Measurements from ENCODE around the gene BLM.

DNA sequence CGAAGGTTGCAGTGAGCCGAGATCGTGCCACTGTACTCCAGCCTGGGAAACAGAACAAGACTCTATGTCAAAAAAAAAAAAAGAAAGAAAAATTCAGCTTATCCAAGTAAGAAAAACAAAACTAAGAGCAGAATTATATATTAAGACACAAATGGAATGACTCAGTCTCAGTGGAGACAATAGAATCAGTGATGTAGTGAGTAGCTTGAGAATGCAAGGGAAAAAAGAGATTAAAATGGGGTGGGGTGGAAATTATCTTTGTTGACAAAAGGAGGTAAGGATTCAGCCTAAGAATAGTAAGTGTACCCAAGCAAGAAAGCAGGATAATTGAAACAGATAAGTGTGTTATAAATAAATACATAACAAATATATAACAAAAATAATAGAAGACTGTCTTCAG lies 70.7 kb downstream of the BLM start:
- no peak for TF ChIP-seq POLR2AphosphoS5 (IDR thresholded peaks at IDR 0.05; ENCODE audit: low read depth, low read length)
- TF ChIP-seq, protein P1, sequence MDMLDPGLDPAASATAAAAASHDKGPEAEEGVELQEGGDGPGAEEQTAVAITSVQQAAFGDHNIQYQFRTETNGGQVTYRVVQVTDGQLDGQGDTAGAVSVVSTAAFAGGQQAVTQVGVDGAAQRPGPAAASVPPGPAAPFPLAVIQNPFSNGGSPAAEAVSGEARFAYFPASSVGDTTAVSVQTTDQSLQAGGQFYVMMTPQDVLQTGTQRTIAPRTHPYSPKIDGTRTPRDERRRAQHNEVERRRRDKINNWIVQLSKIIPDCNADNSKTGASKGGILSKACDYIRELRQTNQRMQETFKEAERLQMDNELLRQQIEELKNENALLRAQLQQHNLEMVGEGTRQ (IDR thresholded peaks at IDR 0.05; ENCODE audit: low read length) = no peak
- TF ChIP-seq, protein P2, sequence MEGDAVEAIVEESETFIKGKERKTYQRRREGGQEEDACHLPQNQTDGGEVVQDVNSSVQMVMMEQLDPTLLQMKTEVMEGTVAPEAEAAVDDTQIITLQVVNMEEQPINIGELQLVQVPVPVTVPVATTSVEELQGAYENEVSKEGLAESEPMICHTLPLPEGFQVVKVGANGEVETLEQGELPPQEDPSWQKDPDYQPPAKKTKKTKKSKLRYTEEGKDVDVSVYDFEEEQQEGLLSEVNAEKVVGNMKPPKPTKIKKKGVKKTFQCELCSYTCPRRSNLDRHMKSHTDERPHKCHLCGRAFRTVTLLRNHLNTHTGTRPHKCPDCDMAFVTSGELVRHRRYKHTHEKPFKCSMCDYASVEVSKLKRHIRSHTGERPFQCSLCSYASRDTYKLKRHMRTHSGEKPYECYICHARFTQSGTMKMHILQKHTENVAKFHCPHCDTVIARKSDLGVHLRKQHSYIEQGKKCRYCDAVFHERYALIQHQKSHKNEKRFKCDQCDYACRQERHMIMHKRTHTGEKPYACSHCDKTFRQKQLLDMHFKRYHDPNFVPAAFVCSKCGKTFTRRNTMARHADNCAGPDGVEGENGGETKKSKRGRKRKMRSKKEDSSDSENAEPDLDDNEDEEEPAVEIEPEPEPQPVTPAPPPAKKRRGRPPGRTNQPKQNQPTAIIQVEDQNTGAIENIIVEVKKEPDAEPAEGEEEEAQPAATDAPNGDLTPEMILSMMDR (IDR thresholded peaks at IDR 0.05; ENCODE audit: control extremely low read depth in 1 of 3, insufficient read depth in 1 of 3, low read depth in 1 of 3, low read length in 3 of 3) = no peak
- no peak for TF ChIP-seq EZH2 (IDR thresholded peaks at IDR 0.05; ENCODE audit: low read depth, low read length, severe bottlenecking)
- TF ChIP-seq HDAC6 (IDR thresholded peaks at IDR 0.05; ENCODE audit: low read depth, low read length) = no peak
- TF ChIP-seq PHF8 (conservative IDR thresholded peaks at IDR 0.05; ENCODE audit: low read depth, low read length) = no peak
- TF ChIP-seq, protein P3, sequence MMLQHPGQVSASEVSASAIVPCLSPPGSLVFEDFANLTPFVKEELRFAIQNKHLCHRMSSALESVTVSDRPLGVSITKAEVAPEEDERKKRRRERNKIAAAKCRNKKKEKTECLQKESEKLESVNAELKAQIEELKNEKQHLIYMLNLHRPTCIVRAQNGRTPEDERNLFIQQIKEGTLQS (IDR thresholded peaks at IDR 0.05; ENCODE audit: insufficient read depth, low read depth, low read length) = no peak
- TF ChIP-seq SIN3A (conservative IDR thresholded peaks at IDR 0.05 in 1 of 2, IDR thresholded peaks at IDR 0.05 in 1 of 2; ENCODE audit: low read depth in 1 of 2, low read length in 2 of 2) = no peak
- no peak for TF ChIP-seq TAF1 (IDR thresholded peaks at IDR 0.05; ENCODE audit: low read depth, low read length)
- no peak for TF ChIP-seq POLR2A (IDR thresholded peaks at IDR 0.05; ENCODE audit: control extremely low read depth in 1 of 2, low read depth in 2 of 2, low read length in 2 of 2)
- no peak for TF ChIP-seq SUZ12 (IDR thresholded peaks at IDR 0.05; ENCODE audit: low read length)

Measured in H1 (cell line).